ENCODE measurements around the gene AHCYL2.
"Not testable (repeated sequence)": the region's sequence is repeated elsewhere in the genome, so short reads cannot be mapped to it uniquely, and the experiment has no call there.

AHCYL2 gene

GRCh38 chr7:129209067-129209926, 15.5 kb upstream of the AHCYL2 start:
- Histone ChIP-seq H3K27me3 (ENCODE audit: control insufficient read depth in 1 of 2, insufficient read depth in 2 of 2, low read length in 2 of 2) (no peaks in the 10 kb centered on the region), H3K36me3 (ENCODE audit: control insufficient read depth in 1 of 2, insufficient read depth in 2 of 2, low read length in 2 of 2) (peaks cover 0 to 4% of the 10 kb centered on the region in 2 donors), H3K4me3 (ENCODE audit: low read depth in 1 of 2, low read length in 2 of 2) (no peak overlapping the region), H3K27ac (ENCODE audit: low read depth, low read length) (no peak overlapping the region), H3K4me1 (ENCODE audit: control insufficient read depth in 1 of 2, insufficient read depth in 2 of 2, low read length in 2 of 2) (no peaks in the 10 kb centered on the region), H3K9me3 (ENCODE audit: control insufficient read depth in 1 of 2, low read length in 2 of 2) (no peaks in the 10 kb centered on the region), H3K9ac (ENCODE audit: low read depth in 1 of 2, low read length in 2 of 2) (no peak overlapping the region)

GRCh38 chr7:129210256-129210988, 14.4 kb upstream of the AHCYL2 start:
- Histone ChIP-seq H3K27me3 (ENCODE audit: control insufficient read depth in 1 of 2, insufficient read depth in 2 of 2, low read length in 2 of 2) (no peaks in the 10 kb centered on the region), H3K9ac (ENCODE audit: low read depth in 1 of 2, low read length in 2 of 2) (no peak overlapping the region), H3K9me3 (ENCODE audit: control insufficient read depth in 1 of 2, low read length in 2 of 2) (no peaks in the 10 kb centered on the region), H3K36me3 (ENCODE audit: control insufficient read depth in 1 of 2, insufficient read depth in 2 of 2, low read length in 2 of 2) (peaks cover 0 to 4% of the 10 kb centered on the region in 2 donors), H3K4me3 (ENCODE audit: low read depth in 1 of 2, low read length in 2 of 2) (no peak overlapping the region), H3K27ac (ENCODE audit: low read depth, low read length) (no peak overlapping the region), H3K4me1 (ENCODE audit: control insufficient read depth in 1 of 2, insufficient read depth in 2 of 2, low read length in 2 of 2) (no peaks in the 10 kb centered on the region)

GRCh38 chr7:129210989-129211312, 13.9 kb upstream of the AHCYL2 start:
- no peaks in the 10 kb centered on the region for H3K9me3 ChIP-seq (ENCODE audit: control insufficient read depth in 1 of 2, low read length in 2 of 2)
- H3K4me1 ChIP-seq (ENCODE audit: control insufficient read depth in 1 of 2, insufficient read depth in 2 of 2, low read length in 2 of 2), result no peaks in the 10 kb centered on the region
- H3K4me3 ChIP-seq (ENCODE audit: low read depth in 1 of 2, low read length in 2 of 2), result no peak overlapping the region
- no peaks in the 10 kb centered on the region for H3K27me3 ChIP-seq (ENCODE audit: control insufficient read depth in 1 of 2, insufficient read depth in 2 of 2, low read length in 2 of 2)
- H3K36me3 ChIP-seq (ENCODE audit: control insufficient read depth in 1 of 2, insufficient read depth in 2 of 2, low read length in 2 of 2), result peaks cover 0 to 4% of the 10 kb centered on the region in 2 donors
- H3K9ac ChIP-seq (ENCODE audit: low read depth in 1 of 2, low read length in 2 of 2), result no peak overlapping the region
- H3K27ac ChIP-seq (ENCODE audit: low read depth, low read length), result no peak overlapping the region

- Histone ChIP-seq H3K36me3 (ENCODE audit: control insufficient read depth in 1 of 2, insufficient read depth in 2 of 2, low read length in 2 of 2) (peaks cover 0 to 4% of the 10 kb centered on the region in 2 donors), H3K9me3 (ENCODE audit: control insufficient read depth in 1 of 2, low read length in 2 of 2) (no peaks in the 10 kb centered on the region), H3K4me3 (ENCODE audit: low read depth in 1 of 2, low read length in 2 of 2) (no peak overlapping the region), H3K9ac (ENCODE audit: low read depth in 1 of 2, low read length in 2 of 2) (no peak overlapping the region), H3K27ac (ENCODE audit: low read depth, low read length) (no peak overlapping the region), H3K27me3 (ENCODE audit: control insufficient read depth in 1 of 2, insufficient read depth in 2 of 2, low read length in 2 of 2) (no peaks in the 10 kb centered on the region), H3K4me1 (ENCODE audit: control insufficient read depth in 1 of 2, insufficient read depth in 2 of 2, low read length in 2 of 2) (no peaks in the 10 kb centered on the region)
Observed at GRCh38 chr7:129212126-129212525, 12.7 kb upstream of the AHCYL2 start.

GRCh38 chr7:129212596-129212995, 12.2 kb upstream of the AHCYL2 start:
- Histone ChIP-seq H3K9me3 (ENCODE audit: control insufficient read depth in 1 of 2, low read length in 2 of 2) (no peaks in the 10 kb centered on the region), H3K9ac (ENCODE audit: low read depth in 1 of 2, low read length in 2 of 2) (no peak overlapping the region), H3K27me3 (ENCODE audit: control insufficient read depth in 1 of 2, insufficient read depth in 2 of 2, low read length in 2 of 2) (no peaks in the 10 kb centered on the region), H3K36me3 (ENCODE audit: control insufficient read depth in 1 of 2, insufficient read depth in 2 of 2, low read length in 2 of 2) (peaks cover 0 to 4% of the 10 kb centered on the region in 2 donors), H3K27ac (ENCODE audit: low read depth, low read length) (no peak overlapping the region), H3K4me1 (ENCODE audit: control insufficient read depth in 1 of 2, insufficient read depth in 2 of 2, low read length in 2 of 2) (no peaks in the 10 kb centered on the region), H3K4me3 (ENCODE audit: low read depth in 1 of 2, low read length in 2 of 2) (no peak overlapping the region)

- H3K9ac ChIP-seq (ENCODE audit: low read depth in 1 of 2, low read length in 2 of 2), result no peak overlapping the region
- H3K9me3 ChIP-seq (ENCODE audit: control insufficient read depth in 1 of 2, low read length in 2 of 2), result no peaks in the 10 kb centered on the region
Observed at GRCh38 chr7:129213828-129214227, 11.0 kb upstream of the AHCYL2 start.

GRCh38 chr7:129215691-129216090, 9.1 kb upstream of the AHCYL2 start:
- H3K9me3 ChIP-seq (ENCODE audit: control insufficient read depth in 1 of 2, low read length in 2 of 2); H3K36me3 ChIP-seq (ENCODE audit: control insufficient read depth in 1 of 2, insufficient read depth in 2 of 2, low read length in 2 of 2); H3K4me1 ChIP-seq (ENCODE audit: control insufficient read depth in 1 of 2, insufficient read depth in 2 of 2, low read length in 2 of 2); H3K27ac ChIP-seq (ENCODE audit: low read depth, low read length); H3K4me3 ChIP-seq (ENCODE audit: low read depth in 1 of 2, low read length in 2 of 2); H3K27me3 ChIP-seq (ENCODE audit: control insufficient read depth in 1 of 2, insufficient read depth in 2 of 2, low read length in 2 of 2); H3K9ac ChIP-seq (ENCODE audit: low read depth in 1 of 2, low read length in 2 of 2): not testable (repeated sequence)

More at GRCh38 chr7:129213828-129214227, 11.0 kb upstream of the AHCYL2 start:
- no peaks in the 10 kb centered on the region for H3K4me1 ChIP-seq (ENCODE audit: control insufficient read depth in 1 of 2, insufficient read depth in 2 of 2, low read length in 2 of 2)
- H3K36me3 ChIP-seq (ENCODE audit: control insufficient read depth in 1 of 2, insufficient read depth in 2 of 2, low read length in 2 of 2), result peaks cover 0 to 4% of the 10 kb centered on the region in 2 donors
- H3K4me3 ChIP-seq (ENCODE audit: low read depth in 1 of 2, low read length in 2 of 2), result no peak overlapping the region
- H3K27me3 ChIP-seq (ENCODE audit: control insufficient read depth in 1 of 2, insufficient read depth in 2 of 2, low read length in 2 of 2), result no peaks in the 10 kb centered on the region
- H3K27ac ChIP-seq (ENCODE audit: low read depth, low read length), result no peak overlapping the region

GRCh38 chr7:129216101-129216715, 8.6 kb upstream of the AHCYL2 start:
- not testable (repeated sequence) for H3K4me1 ChIP-seq (ENCODE audit: control insufficient read depth in 1 of 2, insufficient read depth in 2 of 2, low read length in 2 of 2); H3K27me3 ChIP-seq (ENCODE audit: control insufficient read depth in 1 of 2, insufficient read depth in 2 of 2, low read length in 2 of 2); H3K27ac ChIP-seq (ENCODE audit: low read depth, low read length); H3K4me3 ChIP-seq (ENCODE audit: low read depth in 1 of 2, low read length in 2 of 2); H3K36me3 ChIP-seq (ENCODE audit: control insufficient read depth in 1 of 2, insufficient read depth in 2 of 2, low read length in 2 of 2); H3K9ac ChIP-seq (ENCODE audit: low read depth in 1 of 2, low read length in 2 of 2); H3K9me3 ChIP-seq (ENCODE audit: control insufficient read depth in 1 of 2, low read length in 2 of 2)

GRCh38 chr7:129216821-129217416, 7.9 kb upstream of the AHCYL2 start:
- not testable (repeated sequence) for H3K4me3 ChIP-seq (ENCODE audit: low read depth in 1 of 2, low read length in 2 of 2); H3K4me1 ChIP-seq (ENCODE audit: control insufficient read depth in 1 of 2, insufficient read depth in 2 of 2, low read length in 2 of 2); H3K9ac ChIP-seq (ENCODE audit: low read depth in 1 of 2, low read length in 2 of 2); H3K36me3 ChIP-seq (ENCODE audit: control insufficient read depth in 1 of 2, insufficient read depth in 2 of 2, low read length in 2 of 2); H3K27ac ChIP-seq (ENCODE audit: low read depth, low read length); H3K27me3 ChIP-seq (ENCODE audit: control insufficient read depth in 1 of 2, insufficient read depth in 2 of 2, low read length in 2 of 2); H3K9me3 ChIP-seq (ENCODE audit: control insufficient read depth in 1 of 2, low read length in 2 of 2)

All from duodenal mucosa (tissue), 2 donors.